ENCODE data around the gene NTMT2. TPM values are rescaled to one million over a fixed set of nuclear protein-coding genes. Genes with fewer than 3 reads are reported as not detected.

The NTMT2 gene
- total RNA-seq, 1 donor from 2014 or later, result not detected

- Histone ChIP-seq H3K27me3 (ENCODE audit: insufficient read depth, low read length) (no peaks in the 10 kb centered on the region), H3K79me2 (ENCODE audit: insufficient read depth, low read length) (no peaks in the 10 kb centered on the region), H3K9me3 (ENCODE audit: insufficient read depth, low read depth, low read length) (no peaks in the 10 kb centered on the region), H3K4me1 (ENCODE audit: insufficient read depth, low read length) (no peaks in the 10 kb centered on the region), H3K36me3 (ENCODE audit: insufficient read depth, low read length) (no peaks in the 10 kb centered on the region), H2AFZ (ENCODE audit: low read depth, low read length) (no peak overlapping the region), H3K27ac (ENCODE audit: low read depth, low read length) (no peak overlapping the region), H3K4me3 (ENCODE audit: insufficient read depth, low read depth, low read length) (no peak overlapping the region), H3K4me2 (ENCODE audit: low read length) (no peak overlapping the region), H3K9ac (ENCODE audit: low read length) (no peak overlapping the region), H4K20me1 (ENCODE audit: insufficient read depth, low read length) (no peaks in the 10 kb centered on the region)
- Mint-ChIP-seq H3K4me1 (ENCODE audit: low read depth, unreplicated experiment) (peaks cover 1% of the 10 kb centered on the region), H3K27me3 (ENCODE audit: low read depth, unreplicated experiment) (no peaks in the 10 kb centered on the region), H3K27ac (ENCODE audit: unreplicated experiment) (no peak overlapping the region), H3K4me3 (ENCODE audit: unreplicated experiment) (no peak overlapping the region), H3K36me3 (ENCODE audit: low read depth, unreplicated experiment) (no peaks in the 10 kb centered on the region), H3K9me3 (ENCODE audit: unreplicated experiment) (no peaks in the 10 kb centered on the region)
- no peak for TF ChIP-seq EZH2 (IDR thresholded peaks at IDR 0.05; ENCODE audit: insufficient read depth, low read length)
- no peak for TF ChIP-seq CTCF (IDR thresholded peaks at IDR 0.05; ENCODE audit: insufficient read depth, low read depth, low read length)
- FAIRE-seq (no peak), DNase-seq (ENCODE audit: low read depth) (no peak)
These were observed 11.8 kb upstream of the NTMT2 start for GRCh38 chr1:170133766-170134495.

- DNase-seq (ENCODE audit: low read depth), result no peak
- Histone ChIP-seq H3K36me3 (ENCODE audit: insufficient read depth, low read length) (no peaks in the 10 kb centered on the region), H3K27ac (ENCODE audit: low read depth, low read length) (no peak overlapping the region), H3K4me1 (ENCODE audit: insufficient read depth, low read length) (no peaks in the 10 kb centered on the region), H3K9ac (ENCODE audit: low read length) (no peak overlapping the region), H3K4me2 (ENCODE audit: low read length) (no peak overlapping the region), H3K79me2 (ENCODE audit: insufficient read depth, low read length) (no peaks in the 10 kb centered on the region), H2AFZ (ENCODE audit: low read depth, low read length) (no peak overlapping the region), H3K4me3 (ENCODE audit: insufficient read depth, low read depth, low read length) (no peak overlapping the region), H3K27me3 (ENCODE audit: insufficient read depth, low read length) (no peaks in the 10 kb centered on the region), H3K9me3 (ENCODE audit: insufficient read depth, low read depth, low read length) (no peaks in the 10 kb centered on the region), H4K20me1 (ENCODE audit: insufficient read depth, low read length) (no peaks in the 10 kb centered on the region)
- H3K27me3 Mint-ChIP-seq (ENCODE audit: low read depth, unreplicated experiment), result no peaks in the 10 kb centered on the region
- TF ChIP-seq CTCF (IDR thresholded peaks at IDR 0.05; ENCODE audit: insufficient read depth, low read depth, low read length), result no peak
- peaks cover 1% of the 10 kb centered on the region for H3K4me1 Mint-ChIP-seq (ENCODE audit: low read depth, unreplicated experiment)
- H3K9me3 Mint-ChIP-seq (ENCODE audit: unreplicated experiment), result no peaks in the 10 kb centered on the region
- no peaks in the 10 kb centered on the region for H3K36me3 Mint-ChIP-seq (ENCODE audit: low read depth, unreplicated experiment)
- no peak overlapping the region for H3K27ac Mint-ChIP-seq (ENCODE audit: unreplicated experiment)
- H3K4me3 Mint-ChIP-seq (ENCODE audit: unreplicated experiment), result no peak overlapping the region
- no peak for FAIRE-seq
These were observed 11.2 kb upstream of the NTMT2 start for GRCh38 chr1:170134521-170134920.

GRCh38 chr1:170140371-170140770 lies 5.4 kb upstream of the NTMT2 start:
- no peaks in the 10 kb centered on the region for H3K27me3 ChIP-seq (ENCODE audit: insufficient read depth, low read length)

More at GRCh38 chr1:170140371-170140770, 5.4 kb upstream of the NTMT2 start:
- Histone ChIP-seq H3K4me2 (ENCODE audit: low read length) (no peak overlapping the region), H3K4me3 (ENCODE audit: insufficient read depth, low read depth, low read length) (no peak overlapping the region), H3K79me2 (ENCODE audit: insufficient read depth, low read length) (no peaks in the 10 kb centered on the region), H2AFZ (ENCODE audit: low read depth, low read length) (no peak overlapping the region), H3K9me3 (ENCODE audit: insufficient read depth, low read depth, low read length) (no peaks in the 10 kb centered on the region), H3K9ac (ENCODE audit: low read length) (no peak overlapping the region), H3K4me1 (ENCODE audit: insufficient read depth, low read length) (no peaks in the 10 kb centered on the region), H4K20me1 (ENCODE audit: insufficient read depth, low read length) (no peaks in the 10 kb centered on the region), H3K36me3 (ENCODE audit: insufficient read depth, low read length) (no peaks in the 10 kb centered on the region), H3K27ac (ENCODE audit: low read depth, low read length) (no peak overlapping the region)
- H3K4me1 Mint-ChIP-seq (ENCODE audit: low read depth, unreplicated experiment), result no peaks in the 10 kb centered on the region
- FAIRE-seq (no peak), DNase-seq (ENCODE audit: low read depth) (no peak)
- TF ChIP-seq CTCF (IDR thresholded peaks at IDR 0.05; ENCODE audit: insufficient read depth, low read depth, low read length) (no peak), EZH2 (IDR thresholded peaks at IDR 0.05; ENCODE audit: insufficient read depth, low read length) (no peak)
- no peak overlapping the region for H3K27ac Mint-ChIP-seq (ENCODE audit: unreplicated experiment)
- H3K4me3 Mint-ChIP-seq (ENCODE audit: unreplicated experiment), result no peak overlapping the region
- peaks cover 7% of the 10 kb centered on the region for H3K9me3 Mint-ChIP-seq (ENCODE audit: unreplicated experiment)
- no peaks in the 10 kb centered on the region for H3K36me3 Mint-ChIP-seq (ENCODE audit: low read depth, unreplicated experiment)
- H3K27me3 Mint-ChIP-seq (ENCODE audit: low read depth, unreplicated experiment), result no peaks in the 10 kb centered on the region
